ENCODE results near the gene RGL2. TPM values are rescaled to one million over a fixed set of nuclear protein-coding genes. Genes with fewer than 3 reads are reported as not detected.

The RGL2 gene
- total and polyA plus RNA-seq, 2 of the 13 experiments (the other 11 are each of a cell fraction or from before 2014, with no cell fraction given) = 22.9 to 47.4 TPM

- TF ChIP-seq LBX2 (CRISPR knock-in tag; IDR thresholded peaks at IDR 0.05; ENCODE audit: borderline replicate concordance) (no peak), CEBPB (IDR thresholded peaks at IDR 0.05; ENCODE audit: borderline replicate concordance, low read depth, low read length) (peak; percentile 8; the same call in 1 of the 2 replicates), SPEN (CRISPR knock-in tag; IDR thresholded peaks at IDR 0.05; ENCODE audit: low read depth) (peak; percentile 33), ZFP41 (CRISPR knock-in tag; IDR thresholded peaks at IDR 0.05; ENCODE audit: borderline replicate concordance) (no peak), TOE1 (CRISPR knock-in tag; IDR thresholded peaks at IDR 0.05) (no peak), EHMT2 (IDR thresholded peaks at IDR 0.05; ENCODE audit: borderline replicate concordance, low read depth, low read length) (no peak), IKZF4 (CRISPR knock-in tag; IDR thresholded peaks at IDR 0.05; ENCODE audit: borderline replicate concordance, low read depth, not compliant biosample characterization) (peak; percentile 40), SMAD9 (CRISPR knock-in tag; IDR thresholded peaks at IDR 0.05) (no peak), POLR2A (IDR thresholded peaks at IDR 0.05; ENCODE audit: insufficient read depth in 1 of 2, low read depth in 2 of 2, low read length in 2 of 2) (peak in 1 of 2 experiments; percentile 81; a peak in 2 of 4 replicates), GTF2F1 (IDR thresholded peaks at IDR 0.05; ENCODE audit: low read length) (0 out of 2 replicates have a peak, but pooled peaks have one; percentile 31), RCOR2 (CRISPR knock-in tag; IDR thresholded peaks at IDR 0.05) (no peak), TARDBP (CRISPR knock-in tag; IDR thresholded peaks at IDR 0.05) (no peak), GATAD2A (CRISPR knock-in tag; IDR thresholded peaks at IDR 0.05) (peak; percentile 19; the same call in 1 of the 2 replicates), ZNF770 (CRISPR knock-in tag; IDR thresholded peaks at IDR 0.05) (peak; percentile 51; the same call in 1 of the 2 replicates), POGK (CRISPR knock-in tag; conservative IDR thresholded peaks at IDR 0.05) (0 out of 2 replicates have a peak, but pooled peaks have one; percentile 40), ZNF891 (CRISPR knock-in tag; IDR thresholded peaks at IDR 0.05) (peak; percentile 64), NR0B2 (CRISPR knock-in tag; IDR thresholded peaks at IDR 0.05) (peak; percentile 30; the same call in 1 of the 2 replicates), CBX2 (IDR thresholded peaks at IDR 0.05; ENCODE audit: low read depth, low read length) (no peak), CBX2 (CRISPR knock-in tag; IDR thresholded peaks at IDR 0.05; ENCODE audit: low read depth) (no peak), ZNF382 (CRISPR knock-in tag; IDR thresholded peaks at IDR 0.05; ENCODE audit: borderline replicate concordance) (no peak), GATAD1 (CRISPR knock-in tag; IDR thresholded peaks at IDR 0.05) (peak; percentile 37; the same call in 1 of the 2 replicates), SRSF1 (optimal IDR thresholded peaks at IDR 0.05; ENCODE audit: low read depth, low read length) (peak; percentile 52), SP1 (IDR thresholded peaks at IDR 0.05) (no peak), SP1 (CRISPR knock-in tag; IDR thresholded peaks at IDR 0.05) (peak; percentile 41; the same call in 1 of the 2 replicates), ETV6 (CRISPR knock-in tag; conservative IDR thresholded peaks at IDR 0.05) (peak; percentile 38; the same call in 1 of the 2 replicates), SETDB1 (CRISPR knock-in tag; IDR thresholded peaks at IDR 0.05; ENCODE audit: borderline replicate concordance) (no peak), ZNF143 (CRISPR knock-in tag; IDR thresholded peaks at IDR 0.05) (no peak), MIXL1 (CRISPR knock-in tag; IDR thresholded peaks at IDR 0.05) (0 out of 2 replicates have a peak, but pooled peaks have one; percentile 10)
Measured at GRCh38 chr6:33313709-33314514, 15.2 kb upstream of the RGL2 start, which contains the start of gene TAPBP (continued).

All from HepG2 (cell line).